GM13977 (cell line): Measurements from ENCODE around the gene PIK3R5.
A peak's percentile ranks its signal among the peaks of the same experiment; 100 is the strongest.

Source experiments
- DNase-seq: peaks from one replicate; pipeline ENCODE4 v3.0.0; 2012; ENCODE audit warnings: low spot score
- in situ Hi-C: fragments of 300-500 bp; cut with MboI; formaldehyde crosslinking; loops from one replicate; pipeline ENCODE4 v1.12.0; 2022; ENCODE audit warnings: low sequenced_read_pairs, low pct_unique_long_range_greater_than_20kb, mixed read lengths, inconsistent platforms; ENCODE audit not compliant: unreplicated experiment
- TF ChIP-seq, protein P1 (sequence below): IDR thresholded peaks from 2 replicates; pipeline ENCODE4 v1.5.1; 2012; ENCODE audit warnings: mild to moderate bottlenecking, control low read depth; ENCODE audit not compliant: insufficient read depth; ENCODE audit errors: extremely low read depth, missing control alignments

Gene PIK3R5

DNA sequence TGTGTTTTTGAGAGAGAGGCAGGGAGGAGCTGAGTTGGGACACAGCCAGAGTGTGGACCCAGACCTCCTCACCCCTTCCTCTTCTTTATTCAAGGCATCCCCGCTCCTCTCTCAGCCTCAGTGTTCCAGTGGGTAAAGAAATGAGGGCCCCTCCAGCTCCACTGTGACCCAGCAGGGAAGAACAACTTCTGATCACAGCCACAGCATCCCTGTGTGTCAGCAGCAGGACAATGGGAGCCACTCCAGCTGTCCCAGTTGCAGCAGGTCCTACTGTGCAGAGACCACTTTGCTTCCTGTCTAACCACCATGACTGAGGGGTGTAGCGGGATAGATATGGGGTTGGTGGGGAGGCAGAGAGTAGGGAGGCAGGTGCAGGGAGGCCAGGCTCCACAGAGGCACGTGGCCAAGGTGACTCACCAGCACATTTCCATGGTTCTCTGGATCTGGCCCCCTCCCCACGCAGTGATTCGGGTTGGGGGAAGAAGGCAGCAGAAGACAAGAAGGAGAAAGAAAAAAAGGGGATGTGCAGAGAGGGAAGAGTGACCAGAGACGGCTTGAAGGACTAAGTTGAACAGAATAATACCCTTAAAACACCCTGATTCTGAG is 24.5 kb downstream of the PIK3R5 start:
- in situ Hi-C loops: no loop called here
- TF ChIP-seq, protein P1, sequence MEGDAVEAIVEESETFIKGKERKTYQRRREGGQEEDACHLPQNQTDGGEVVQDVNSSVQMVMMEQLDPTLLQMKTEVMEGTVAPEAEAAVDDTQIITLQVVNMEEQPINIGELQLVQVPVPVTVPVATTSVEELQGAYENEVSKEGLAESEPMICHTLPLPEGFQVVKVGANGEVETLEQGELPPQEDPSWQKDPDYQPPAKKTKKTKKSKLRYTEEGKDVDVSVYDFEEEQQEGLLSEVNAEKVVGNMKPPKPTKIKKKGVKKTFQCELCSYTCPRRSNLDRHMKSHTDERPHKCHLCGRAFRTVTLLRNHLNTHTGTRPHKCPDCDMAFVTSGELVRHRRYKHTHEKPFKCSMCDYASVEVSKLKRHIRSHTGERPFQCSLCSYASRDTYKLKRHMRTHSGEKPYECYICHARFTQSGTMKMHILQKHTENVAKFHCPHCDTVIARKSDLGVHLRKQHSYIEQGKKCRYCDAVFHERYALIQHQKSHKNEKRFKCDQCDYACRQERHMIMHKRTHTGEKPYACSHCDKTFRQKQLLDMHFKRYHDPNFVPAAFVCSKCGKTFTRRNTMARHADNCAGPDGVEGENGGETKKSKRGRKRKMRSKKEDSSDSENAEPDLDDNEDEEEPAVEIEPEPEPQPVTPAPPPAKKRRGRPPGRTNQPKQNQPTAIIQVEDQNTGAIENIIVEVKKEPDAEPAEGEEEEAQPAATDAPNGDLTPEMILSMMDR: no peak
- DNase-seq: no peak

DNA sequence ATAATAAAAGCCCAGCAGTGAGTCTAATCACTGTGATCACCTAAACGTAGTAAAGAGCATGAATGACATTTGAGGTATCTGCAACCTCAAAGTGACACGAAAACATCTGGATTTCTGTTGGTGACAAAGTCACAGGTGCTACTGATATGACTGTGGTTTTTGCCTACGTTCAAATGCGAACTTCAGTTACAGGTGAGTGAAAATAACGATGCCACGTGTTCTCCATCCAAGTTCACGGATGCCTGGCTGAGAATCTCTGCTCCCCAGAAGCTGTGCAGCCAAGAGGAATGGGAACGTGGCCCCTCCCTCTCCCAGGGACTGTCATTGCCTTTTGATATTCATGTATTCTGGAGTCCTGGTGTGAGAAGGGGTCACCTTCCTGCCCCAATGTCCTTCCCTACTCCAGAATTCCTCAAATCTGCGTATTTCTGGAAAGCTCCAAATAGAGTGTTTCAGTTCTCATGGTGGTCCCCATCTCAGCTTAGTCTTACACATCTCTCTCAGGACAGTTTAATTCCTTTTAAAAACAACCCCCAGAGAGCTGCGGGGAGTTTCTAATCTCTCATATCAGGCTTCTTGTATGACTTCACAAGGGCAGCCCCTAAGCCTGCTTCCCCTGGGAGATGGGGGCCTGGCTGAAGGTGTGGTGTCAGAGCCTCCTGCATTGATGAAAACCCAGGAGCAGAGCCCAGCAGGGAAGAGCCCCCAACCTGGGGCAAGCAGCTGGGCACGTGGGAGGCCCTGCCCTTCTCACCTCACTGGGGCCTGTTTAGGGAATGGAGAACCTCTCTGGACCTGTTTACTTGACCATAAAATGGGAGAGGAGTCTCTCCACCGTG is 25.8 kb downstream of the PIK3R5 start:
- peak; percentile 61 for DNase-seq
- TF ChIP-seq, protein P1: no peak
- in situ Hi-C loops: no loop called here

DNA sequence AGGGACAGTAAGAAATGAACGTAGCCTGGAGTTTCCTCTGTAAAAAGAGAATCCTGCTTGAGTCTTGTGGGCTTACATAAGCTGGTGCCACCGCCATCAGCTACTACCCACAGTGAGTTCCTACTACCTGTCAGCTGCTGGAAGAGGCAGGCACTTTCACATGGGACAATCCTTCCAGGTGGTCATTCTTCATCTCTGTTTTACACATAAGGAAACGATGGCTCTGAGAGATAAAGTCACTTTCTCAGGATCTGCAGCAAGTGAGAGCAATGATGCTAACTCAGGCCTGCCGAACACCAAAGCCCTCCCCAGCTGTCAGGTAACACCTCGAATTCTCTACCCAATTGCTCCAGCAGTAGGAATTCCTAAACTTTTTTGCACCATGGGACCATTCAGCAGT is 26.6 kb downstream of the PIK3R5 start:
- in situ Hi-C loops: no loop called here
- no peak for DNase-seq
- TF ChIP-seq, protein P1: no peak

DNA sequence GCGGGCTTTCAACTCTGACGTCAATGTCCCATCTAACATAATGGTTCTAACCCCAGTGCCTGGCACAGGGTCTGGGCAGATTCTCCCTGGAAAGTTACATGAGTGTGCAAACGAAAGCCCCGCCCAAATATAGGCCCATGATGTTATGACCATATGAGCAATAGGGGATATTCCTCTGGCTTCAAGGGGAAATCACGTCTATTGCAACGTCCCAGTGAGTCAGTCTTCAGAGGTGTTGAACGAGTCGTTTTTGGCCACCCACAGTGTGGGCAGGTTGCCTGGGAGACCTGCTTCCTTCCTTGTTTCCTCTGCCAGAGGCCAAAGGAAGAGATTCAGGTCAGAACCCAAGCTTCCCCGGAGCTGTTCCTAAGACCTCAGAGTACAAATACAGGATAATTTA is 30.3 kb downstream of the PIK3R5 start:
- TF ChIP-seq, protein P1: no peak
- DNase-seq: no peak
- in situ Hi-C loops: no loop called here

DNA sequence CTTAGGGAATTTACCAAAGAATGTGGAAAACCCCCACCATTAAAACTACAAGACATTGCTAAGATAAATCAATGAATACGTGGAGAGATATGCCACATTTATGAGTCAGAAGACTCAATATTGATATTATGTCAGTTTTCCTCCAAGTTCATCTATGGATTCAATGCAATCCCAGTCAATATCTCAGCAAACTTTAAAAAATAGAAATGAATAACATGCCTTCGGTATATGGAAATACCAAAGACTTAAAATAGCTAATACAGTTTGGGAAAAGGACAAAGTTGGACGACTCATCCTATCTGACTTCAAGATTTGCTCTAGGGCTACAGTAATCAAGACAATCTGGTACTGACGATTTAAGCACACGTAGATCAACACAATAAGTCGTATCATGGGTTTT is 31.2 kb downstream of the PIK3R5 start:
- in situ Hi-C loops: no loop called here
- no peak for DNase-seq
- TF ChIP-seq, protein P1: no peak

DNA sequence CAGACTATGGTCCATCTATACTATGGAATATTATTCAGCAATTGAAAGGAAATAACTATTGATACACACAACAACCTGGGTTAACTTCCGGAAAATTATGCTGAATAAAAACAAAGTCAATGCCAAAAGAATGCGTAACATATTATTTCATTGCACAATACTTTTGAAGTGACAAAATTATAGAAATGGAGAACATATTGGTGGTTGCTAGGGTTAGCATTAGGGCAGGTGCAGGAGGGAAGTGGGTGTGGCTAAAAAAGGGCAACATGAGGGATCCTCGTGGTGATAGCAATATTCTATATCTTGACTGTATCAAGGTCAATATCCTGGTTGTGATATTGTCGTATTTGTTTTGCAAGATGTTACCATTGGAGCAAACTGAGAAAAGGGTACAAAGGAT is 34.9 kb downstream of the PIK3R5 start:
- in situ Hi-C loops: no loop called here
- DNase-seq: no peak
- TF ChIP-seq, protein P1: no peak
